Neural progenitor cell (in vitro differentiated cells): ENCODE measurements around the gene AKAP1. TPM values are rescaled to one million over a fixed set of nuclear protein-coding genes. Genes with fewer than 3 reads are reported as not detected.
A peak's percentile ranks its signal among the peaks of the same experiment; 100 is the strongest.

Experiments used
- DNase-seq: peaks from one replicate; pipeline ENCODE4 v3.0.0-alpha.2; 2016; ENCODE audit warnings: low spot score
- H2AFZ ChIP-seq: fragments of 200-600 bp; sonication (generic); replicated peaks from 2 replicates; pipeline ENCODE4 v1.6.1; 2016; ENCODE audit warnings: antibody characterized with exemption
- H3F3A ChIP-seq: fragments of 200-600 bp; sonication (generic); 2 replicates; pipeline ENCODE4 v1.6.1; 2016; ENCODE audit warnings: antibody characterized with exemption, low read depth
- H3K27ac ChIP-seq: fragments of 200-600 bp; sonication (generic); 2 replicates; pipeline ENCODE4 v1.5.1; 2016; ENCODE audit warnings: mild to moderate bottlenecking
- H3K27me3 ChIP-seq: fragments of 200-600 bp; sonication (generic); 2 replicates; pipeline ENCODE4 v1.6.1; 2016; ENCODE audit warnings: mild to moderate bottlenecking, moderate library complexity
- H3K36me3 ChIP-seq: fragments of 200-600 bp; sonication (generic); 2 replicates; pipeline ENCODE4 v1.5.1; 2016
- H3K4me1 ChIP-seq: fragments of 200-600 bp; sonication (generic); 2 replicates; pipeline ENCODE4 v1.6.1; 2016; ENCODE audit warnings: mixed run types
- H3K4me2 ChIP-seq: fragments of 200-600 bp; sonication (generic); 2 replicates; pipeline ENCODE4 v1.6.1; 2016
- H3K4me3 ChIP-seq: fragments of 200-600 bp; sonication (generic); 2 replicates; pipeline ENCODE4 v1.5.1; 2016
- H3K79me2 ChIP-seq: fragments of 200-600 bp; sonication (generic); 2 replicates; pipeline ENCODE4 v1.6.1; 2016; ENCODE audit warnings: low read depth
- H3K9ac ChIP-seq: fragments of 200-600 bp; sonication (generic); 2 replicates; pipeline ENCODE4 v1.6.1; 2016
- H3K9me3 ChIP-seq: fragments of 200-600 bp; sonication (generic); 2 replicates; pipeline ENCODE4 v1.5.1; 2016; ENCODE audit warnings: low read depth
- H4K20me1 ChIP-seq: fragments of 200-600 bp; sonication (generic); 2 replicates; pipeline ENCODE4 v1.6.1; 2016; ENCODE audit warnings: low read depth
- H3K27ac Mint-ChIP-seq: 3 replicates; pipeline ENCODE4 v1.8.0; 2021; ENCODE audit warnings: mixed read lengths
- H3K27me3 Mint-ChIP-seq: 2 replicates; pipeline ENCODE4 v1.8.0; 2022; ENCODE audit warnings: low read depth, mild to moderate bottlenecking, inconsistent platforms, moderate library complexity, mixed read lengths; ENCODE audit not compliant: insufficient read depth
- H3K36me3 Mint-ChIP-seq: 3 replicates; pipeline ENCODE4 v1.8.0; 2021; ENCODE audit warnings: mixed read lengths
- H3K4me1 Mint-ChIP-seq: 3 replicates; pipeline ENCODE4 v1.8.0; 2021; ENCODE audit warnings: mixed read lengths
- H3K4me3 Mint-ChIP-seq: 3 replicates; pipeline ENCODE4 v1.8.0; 2021; ENCODE audit warnings: mild to moderate bottlenecking, moderate library complexity, mixed read lengths
- H3K9me3 Mint-ChIP-seq: 3 replicates; pipeline ENCODE4 v1.8.0; 2020; ENCODE audit warnings: mixed read lengths
- CTCF ChIP-seq: fragments of 200-600 bp; sonication (generic); IDR thresholded peaks from 2 replicates; pipeline ENCODE4 v1.5.1; 2017; ENCODE audit warnings: antibody characterized with exemption, mild to moderate bottlenecking
- EZH2 ChIP-seq: fragments of 200-600 bp; sonication (generic); IDR thresholded peaks from 2 replicates; pipeline ENCODE4 v1.6.1; 2017; ENCODE audit warnings: antibody characterized with exemption, mild to moderate bottlenecking, moderate library complexity
- EZH2phosphoT487 ChIP-seq: fragments of 200-600 bp; sonication (generic); IDR thresholded peaks from 2 replicates; pipeline ENCODE4 v1.6.1; 2017; ENCODE audit warnings: antibody characterized with exemption
- total RNA-seq: library from RNA; depleted of rRNA; stranded (reverse); fragments of >200 nt; gene quantifications from 2 replicates; pipeline ENCODE4 v1.2.3, GENCODE V29; 2015; ENCODE audit warnings: low replicate concordance

AKAP1 gene
- total RNA-seq, 1 donor from 2014 or later: 8.8 TPM

DNA sequence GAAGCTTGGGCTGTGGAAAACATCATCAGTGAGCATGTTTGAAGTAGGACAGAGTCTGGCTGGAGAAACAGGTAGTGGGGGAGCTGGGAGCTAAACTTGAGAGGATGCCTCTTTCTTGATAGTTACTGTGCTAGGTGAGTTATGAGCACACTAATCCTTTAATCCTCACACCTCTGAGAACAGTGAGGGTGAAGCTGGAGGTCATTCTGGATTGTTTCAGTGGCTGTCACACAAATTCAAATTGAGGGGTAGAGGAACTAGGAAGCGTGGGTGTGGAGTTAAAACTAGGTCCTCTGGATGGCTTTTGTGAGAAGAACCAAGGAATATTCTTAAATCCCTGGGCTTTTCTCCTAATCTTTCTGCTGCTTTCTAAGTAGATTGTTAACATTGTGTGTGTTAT, 3.3 kb downstream of the AKAP1 start:
- Mint-ChIP-seq H3K36me3 (peaks cover 2% of the 10 kb centered on the region), H3K4me3 (no peak overlapping the region), H3K4me1 (peaks cover 59% of the 10 kb centered on the region), H3K9me3 (no peaks in the 10 kb centered on the region), H3K27ac (no peak overlapping the region), H3K27me3 (peaks cover 2% of the 10 kb centered on the region)
- Histone ChIP-seq H3K27me3 (peaks cover 13% of the 10 kb centered on the region), H3K4me2 (peak overlapping the region; percentile 39), H3F3A (peaks cover 28% of the 10 kb centered on the region), H3K36me3 (no peaks in the 10 kb centered on the region), H3K4me1 (peaks cover 62% of the 10 kb centered on the region), H3K27ac (no peak overlapping the region), H4K20me1 (peaks cover 62% of the 10 kb centered on the region), H3K4me3 (no peak overlapping the region), H3K9ac (no peak overlapping the region), H3K79me2 (peaks cover 78% of the 10 kb centered on the region), H3K9me3 (no peaks in the 10 kb centered on the region), H2AFZ (no peak overlapping the region)
- TF ChIP-seq EZH2phosphoT487 (no peak), CTCF (no peak), EZH2 (no peak)
- DNase-seq: no peak

GRCh38 chr17:57089391-57089790, 4.3 kb downstream of the AKAP1 start:
- no peak overlapping the region for H2AFZ ChIP-seq
- no peaks in the 10 kb centered on the region for H3K36me3 ChIP-seq
- H3K79me2 ChIP-seq: peaks cover 89% of the 10 kb centered on the region
- TF ChIP-seq EZH2phosphoT487: no peak
- TF ChIP-seq EZH2: no peak
- TF ChIP-seq CTCF: no peak
- DNase-seq: no peak
- peaks cover 24% of the 10 kb centered on the region for H3F3A ChIP-seq
- peaks cover 2% of the 10 kb centered on the region for H3K27me3 Mint-ChIP-seq
- H3K4me3 ChIP-seq: no peak overlapping the region
- peaks cover 13% of the 10 kb centered on the region for H3K27me3 ChIP-seq
- H3K4me1 Mint-ChIP-seq: peaks cover 55% of the 10 kb centered on the region
- peaks cover 59% of the 10 kb centered on the region for H3K4me1 ChIP-seq
- no peak overlapping the region for H3K9ac ChIP-seq
- no peak overlapping the region for H3K4me2 ChIP-seq
- H3K9me3 Mint-ChIP-seq: no peaks in the 10 kb centered on the region
- H4K20me1 ChIP-seq: peaks cover 62% of the 10 kb centered on the region
- H3K27ac Mint-ChIP-seq: no peak overlapping the region
- peaks cover 2% of the 10 kb centered on the region for H3K36me3 Mint-ChIP-seq
- no peaks in the 10 kb centered on the region for H3K9me3 ChIP-seq
- no peak overlapping the region for H3K4me3 Mint-ChIP-seq
- H3K27ac ChIP-seq: no peak overlapping the region

DNA sequence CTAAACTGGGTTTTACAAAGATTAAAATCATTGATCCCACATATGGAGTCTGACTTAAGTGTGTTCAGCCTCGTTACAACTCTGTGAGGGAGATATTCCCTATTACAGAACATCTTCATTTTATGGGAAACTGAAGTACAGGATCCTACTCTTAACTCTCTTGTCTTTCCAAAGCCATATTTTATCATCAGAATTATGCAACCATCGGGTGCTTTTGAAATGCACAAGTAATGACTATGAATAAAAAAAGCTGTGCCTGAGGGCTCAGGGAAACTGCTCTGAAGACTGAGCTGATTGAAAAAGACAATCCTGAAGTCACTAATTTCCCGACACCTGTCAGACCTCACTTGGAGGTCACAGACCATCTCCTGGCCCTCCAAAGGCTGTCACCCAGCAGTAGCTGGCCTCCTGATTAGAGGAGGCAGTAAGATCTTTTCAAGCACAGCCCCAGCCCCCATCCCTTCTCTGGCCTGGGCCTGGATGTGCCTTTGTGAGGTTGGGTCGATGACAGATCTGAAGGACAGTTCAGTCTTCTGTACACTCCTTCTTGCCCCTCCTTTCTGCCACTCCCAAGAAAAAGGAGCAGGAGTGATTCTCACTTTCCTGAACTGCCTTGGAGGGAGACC, 5.6 kb downstream of the AKAP1 start:
- Histone ChIP-seq H4K20me1 (peaks cover 62% of the 10 kb centered on the region), H3K4me3 (no peak overlapping the region), H2AFZ (no peak overlapping the region), H3K4me1 (peaks cover 59% of the 10 kb centered on the region), H3K27ac (no peak overlapping the region), H3K27me3 (peaks cover 13% of the 10 kb centered on the region), H3K4me2 (peak overlapping the region; percentile 33), H3K36me3 (no peaks in the 10 kb centered on the region), H3F3A (peaks cover 24% of the 10 kb centered on the region), H3K9ac (no peak overlapping the region), H3K9me3 (no peaks in the 10 kb centered on the region), H3K79me2 (peaks cover 98% of the 10 kb centered on the region)
- Mint-ChIP-seq H3K27ac (no peak overlapping the region), H3K27me3 (peaks cover 2% of the 10 kb centered on the region), H3K4me3 (no peak overlapping the region), H3K36me3 (no peaks in the 10 kb centered on the region), H3K9me3 (peaks cover 3% of the 10 kb centered on the region), H3K4me1 (peaks cover 53% of the 10 kb centered on the region)
- no peak for DNase-seq
- no peak for TF ChIP-seq EZH2phosphoT487
- TF ChIP-seq CTCF: no peak
- TF ChIP-seq EZH2: no peak
